Skin epidermis (tissue), 12 donors: Measurements from ENCODE around the gene CTBS.
A peak's percentile ranks its signal among the peaks of the same experiment; 100 is the strongest.

Source experiments
- H3K27ac ChIP-seq, 21 experiments: fragments of 200-600 bp; sonication (generic) in 11 of 21; one replicate each; pipeline ENCODE4 v1.5.0; 2020; ENCODE audit warnings: mild to moderate bottlenecking in 3 of 21, inconsistent platforms in 2 of 21, moderate library complexity in 2 of 21
- H3K4me3 ChIP-seq, 7 experiments: fragments of 200-600 bp; sonication (generic) in 2 of 7; one replicate each; pipeline ENCODE4 v1.5.0; 2020; ENCODE audit warnings: inconsistent platforms in 2 of 7, mild to moderate bottlenecking in 2 of 7, moderate library complexity in 1 of 7

The CTBS gene

GRCh38 chr1:84573967-84574842 lies at the start of gene CTBS:
Gene CTBS, minus strand, starts transcription at chr1:84574440. Its CDS starts 25 bp downstream, at chr1:84574415.
- Histone ChIP-seq H3K27ac (peak within 1 kb of the TSS; percentile 88 to 100 (median 98)), H3K4me3 (peak within 1 kb of the TSS; percentile 45 to 67 (median 58))

- H3K4me3 ChIP-seq: no peak overlapping the region
- H3K27ac ChIP-seq: no peak overlapping the region
These were observed 47.3 kb upstream of the CTBS start for GRCh38 chr1:84621553-84621952.

- peak overlapping the region in 19 of 21 experiments; percentile 1 to 78 (median 26) for H3K27ac ChIP-seq
- peak overlapping the region; percentile 29 to 56 (median 44) for H3K4me3 ChIP-seq
These were observed 46.6 kb upstream of the CTBS start for GRCh38 chr1:84620720-84621313.

GRCh38 chr1:84619383-84620102 lies 45.3 kb upstream of the CTBS start:
- Histone ChIP-seq H3K27ac (peak overlapping the region in 8 of 21 experiments; percentile 6 to 75 (median 36)), H3K4me3 (no peak overlapping the region)

GRCh38 chr1:84617349-84617748 lies 43.1 kb upstream of the CTBS start:
- H3K27ac ChIP-seq: no peak overlapping the region
- H3K4me3 ChIP-seq: no peak overlapping the region

GRCh38 chr1:84615790-84616189 lies 41.5 kb upstream of the CTBS start:
- no peak overlapping the region for H3K27ac ChIP-seq
- no peak overlapping the region for H3K4me3 ChIP-seq

GRCh38 chr1:84613887-84614286 lies 39.6 kb upstream of the CTBS start:
- H3K27ac ChIP-seq: no peak overlapping the region

GRCh38 chr1:84613026-84613425 lies 38.8 kb upstream of the CTBS start:
- H3K4me3 ChIP-seq: no peak overlapping the region

More at GRCh38 chr1:84613887-84614286, 39.6 kb upstream of the CTBS start:
- H3K4me3 ChIP-seq: no peak overlapping the region

GRCh38 chr1:84611796-84612195 lies 37.6 kb upstream of the CTBS start:
- H3K27ac ChIP-seq: no peak overlapping the region
- no peak overlapping the region for H3K4me3 ChIP-seq

More at GRCh38 chr1:84613026-84613425, 38.8 kb upstream of the CTBS start:
- no peak overlapping the region for H3K27ac ChIP-seq

- H3K4me3 ChIP-seq: no peak overlapping the region
- H3K27ac ChIP-seq: no peak overlapping the region
These were observed 36.9 kb upstream of the CTBS start for GRCh38 chr1:84611091-84611490.

GRCh38 chr1:84606977-84607376 lies 32.7 kb upstream of the CTBS start:
- no peak overlapping the region for H3K27ac ChIP-seq
- H3K4me3 ChIP-seq: no peak overlapping the region

- no peak overlapping the region for H3K4me3 ChIP-seq
- no peak overlapping the region for H3K27ac ChIP-seq
These were observed 30.9 kb upstream of the CTBS start for GRCh38 chr1:84605157-84605556.

- peak overlapping the region in 5 of 7 experiments; percentile 1 to 20 (median 16) for H3K4me3 ChIP-seq
- H3K27ac ChIP-seq: peak overlapping the region in 14 of 21 experiments; percentile 15 to 73 (median 60)
These were observed 29.9 kb upstream of the CTBS start for GRCh38 chr1:84603941-84604830.

GRCh38 chr1:84603223-84603622 lies 29.0 kb upstream of the CTBS start:
- Histone ChIP-seq H3K27ac (peak overlapping the region in 13 of 21 experiments; percentile 12 to 73 (median 59)), H3K4me3 (no peak overlapping the region)

- Histone ChIP-seq H3K27ac (no peak overlapping the region), H3K4me3 (no peak overlapping the region)
These were observed 26.6 kb upstream of the CTBS start for GRCh38 chr1:84600796-84601195.

- Histone ChIP-seq H3K27ac (peak overlapping the region in 6 of 21 experiments; percentile 23 to 51 (median 31)), H3K4me3 (no peak overlapping the region)
These were observed 24.9 kb upstream of the CTBS start for GRCh38 chr1:84598846-84599741.

- no peak overlapping the region for H3K4me3 ChIP-seq
These were observed 24.2 kb upstream of the CTBS start for GRCh38 chr1:84598418-84598817.

GRCh38 chr1:84597011-84597410 lies 22.8 kb upstream of the CTBS start:
- H3K27ac ChIP-seq: no peak overlapping the region
- no peak overlapping the region for H3K4me3 ChIP-seq

More at GRCh38 chr1:84598418-84598817, 24.2 kb upstream of the CTBS start:
- H3K27ac ChIP-seq: peak overlapping the region in 3 of 21 experiments; percentile 23 to 51 (median 42)
